ENCODE results near the gene CCDC51.

- TF ChIP-seq, protein P1, sequence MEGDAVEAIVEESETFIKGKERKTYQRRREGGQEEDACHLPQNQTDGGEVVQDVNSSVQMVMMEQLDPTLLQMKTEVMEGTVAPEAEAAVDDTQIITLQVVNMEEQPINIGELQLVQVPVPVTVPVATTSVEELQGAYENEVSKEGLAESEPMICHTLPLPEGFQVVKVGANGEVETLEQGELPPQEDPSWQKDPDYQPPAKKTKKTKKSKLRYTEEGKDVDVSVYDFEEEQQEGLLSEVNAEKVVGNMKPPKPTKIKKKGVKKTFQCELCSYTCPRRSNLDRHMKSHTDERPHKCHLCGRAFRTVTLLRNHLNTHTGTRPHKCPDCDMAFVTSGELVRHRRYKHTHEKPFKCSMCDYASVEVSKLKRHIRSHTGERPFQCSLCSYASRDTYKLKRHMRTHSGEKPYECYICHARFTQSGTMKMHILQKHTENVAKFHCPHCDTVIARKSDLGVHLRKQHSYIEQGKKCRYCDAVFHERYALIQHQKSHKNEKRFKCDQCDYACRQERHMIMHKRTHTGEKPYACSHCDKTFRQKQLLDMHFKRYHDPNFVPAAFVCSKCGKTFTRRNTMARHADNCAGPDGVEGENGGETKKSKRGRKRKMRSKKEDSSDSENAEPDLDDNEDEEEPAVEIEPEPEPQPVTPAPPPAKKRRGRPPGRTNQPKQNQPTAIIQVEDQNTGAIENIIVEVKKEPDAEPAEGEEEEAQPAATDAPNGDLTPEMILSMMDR (IDR thresholded peaks at IDR 0.05), result no peak
- TF ChIP-seq POLR2A (IDR thresholded peaks at IDR 0.05), result no peak
Observed at GRCh38 chr3:48422681-48423080, 17.2 kb downstream of the CCDC51 start.

Data from tibial nerve (tissue), 3 donors.